HG03432 (cell line): ENCODE measurements around the gene LENG8.
"Not testable (repeated sequence)": the region's sequence is repeated elsewhere in the genome, so short reads cannot be mapped to it uniquely, and the experiment has no call there.

Experiments used
- ATAC-seq: cut with Tn5 transposase; IDR thresholded peaks from one replicate; pipeline ENCODE4 v1.9.1; 2021; ENCODE audit warnings: mild to moderate bottlenecking, moderate library complexity; ENCODE audit not compliant: unreplicated experiment

Gene LENG8

GRCh38 chr19:54478677-54479266, 29.8 kb downstream of the LENG8 start:
- no peak for ATAC-seq

GRCh38 chr19:54480051-54480450, 31.1 kb downstream of the LENG8 start:
- no peak for ATAC-seq

- no peak for ATAC-seq
Observed at GRCh38 chr19:54481326-54481930, 32.4 kb downstream of the LENG8 start.

- no peak for ATAC-seq
Observed at GRCh38 chr19:54482889-54483288, 33.9 kb downstream of the LENG8 start.

GRCh38 chr19:54484451-54484850, 35.5 kb downstream of the LENG8 start:
- no peak for ATAC-seq

- no peak for ATAC-seq
Observed at GRCh38 chr19:54485851-54486250, 36.9 kb downstream of the LENG8 start.

GRCh38 chr19:54489341-54489740, 40.3 kb downstream of the LENG8 start:
- ATAC-seq: no peak

- no peak for ATAC-seq
Observed at GRCh38 chr19:54489766-54490165, 40.8 kb downstream of the LENG8 start.

GRCh38 chr19:54492568-54492967, 43.6 kb downstream of the LENG8 start:
- ATAC-seq: no peak

- ATAC-seq: not testable (repeated sequence)
Observed at GRCh38 chr19:54493056-54493455, 44.1 kb downstream of the LENG8 start.

- ATAC-seq: no peak
Observed at GRCh38 chr19:54493967-54494585, 45.1 kb downstream of the LENG8 start.

GRCh38 chr19:54495284-54495683, 46.3 kb downstream of the LENG8 start:
- ATAC-seq: not testable (repeated sequence)

- not testable (repeated sequence) for ATAC-seq
Observed at GRCh38 chr19:54497747-54498450, 48.9 kb downstream of the LENG8 start.

GRCh38 chr19:54498451-54498772, 49.4 kb downstream of the LENG8 start:
- ATAC-seq: not testable (repeated sequence)

- ATAC-seq: no peak
Observed at GRCh38 chr19:54502518-54503048, 53.6 kb downstream of the LENG8 start, which contains the start of gene LAIR2. Gene LAIR2, plus strand, starts transcription at chr19:54502831. Its CDS starts 88 bp downstream, at chr19:54502919.

GRCh38 chr19:54505542-54505941, 56.5 kb downstream of the LENG8 start:
- ATAC-seq: not testable (repeated sequence)

GRCh38 chr19:54506079-54506478, 57.1 kb downstream of the LENG8 start:
- no peak for ATAC-seq

- ATAC-seq: not testable (repeated sequence)
Observed at GRCh38 chr19:54507038-54507717, 58.2 kb downstream of the LENG8 start.

- no peak for ATAC-seq
Observed at GRCh38 chr19:54507824-54508223, 58.8 kb downstream of the LENG8 start.

- not testable (repeated sequence) for ATAC-seq
Observed at GRCh38 chr19:54508487-54508886, 59.5 kb downstream of the LENG8 start.
